Measurements from ENCODE around the gene FRS3.

Gene FRS3

DNA sequence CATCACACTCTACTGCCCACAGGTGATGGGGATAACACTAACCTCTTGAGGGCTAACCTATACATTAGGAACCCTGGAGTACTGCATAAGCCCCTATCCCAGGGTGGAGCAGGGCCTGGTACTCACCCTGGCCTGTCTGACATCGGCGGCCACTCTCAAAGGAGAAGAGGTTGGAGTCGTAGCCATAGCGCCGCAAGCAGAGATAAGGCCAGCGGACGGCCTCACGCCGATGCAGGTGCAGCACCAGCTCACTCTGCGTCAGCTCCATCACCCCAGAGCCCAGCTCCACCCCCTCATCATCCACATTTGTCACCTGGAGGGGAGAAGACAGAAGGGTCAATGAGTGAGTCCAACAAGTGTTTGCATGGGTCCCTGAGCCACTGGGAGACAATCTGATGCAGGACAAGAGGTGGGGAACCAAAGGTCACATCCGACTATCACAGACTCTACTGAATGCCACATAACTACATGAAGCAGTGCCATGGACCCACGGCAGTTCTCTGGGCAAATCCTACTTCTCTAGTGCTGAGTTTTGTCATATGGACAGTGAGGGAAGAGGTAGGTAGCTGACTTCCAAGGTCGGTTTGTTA, 4.3 kb downstream of the FRS3 start:
- no peak for DNase-seq (ENCODE audit: extremely low spot score)
- ChIA-PET CTCF (interaction anchor here (1.0 to 1.8 kb wide), 4 partner anchors 9 to 71 kb away, joined by 3 to 6 read pairs (median 4); no protein-coding TSS in a partner anchor), POLR2A (interaction anchor here (0.9 kb wide), 1 partner anchor 12 kb away, joined by 4 read pairs; the partner anchor contains the start of gene TOMM6)
- no peak for TF ChIP-seq FOXA1 (IDR thresholded peaks at IDR 0.05)
- no peak for TF ChIP-seq NFRKB (IDR thresholded peaks at IDR 0.05)
- no peak for TF ChIP-seq SP1 (IDR thresholded peaks at IDR 0.05)
- no peak for TF ChIP-seq ELF4 (IDR thresholded peaks at IDR 0.05)
- no peak for TF ChIP-seq SUZ12 (IDR thresholded peaks at IDR 0.05)
- TF ChIP-seq FOXK2 (IDR thresholded peaks at IDR 0.05) = no peak
- TF ChIP-seq HDGF (IDR thresholded peaks at IDR 0.05; ENCODE audit: borderline replicate concordance) = no peak
- no peak for TF ChIP-seq L3MBTL2 (conservative IDR thresholded peaks at IDR 0.05)
- no peak for TF ChIP-seq BHLHE40 (IDR thresholded peaks at IDR 0.05; ENCODE audit: borderline replicate concordance)
- TF ChIP-seq ARNT (IDR thresholded peaks at IDR 0.05) = no peak
- no peak for TF ChIP-seq TARDBP (IDR thresholded peaks at IDR 0.05)
- no peak for TF ChIP-seq FOXM1 (IDR thresholded peaks at IDR 0.05; ENCODE audit: borderline replicate concordance)
- TF ChIP-seq PKNOX1 (IDR thresholded peaks at IDR 0.05) = no peak
- no peak for TF ChIP-seq LEF1 (IDR thresholded peaks at IDR 0.05; ENCODE audit: borderline replicate concordance)
- no peak for TF ChIP-seq CTBP1 (IDR thresholded peaks at IDR 0.05; ENCODE audit: borderline replicate concordance)

DNA sequence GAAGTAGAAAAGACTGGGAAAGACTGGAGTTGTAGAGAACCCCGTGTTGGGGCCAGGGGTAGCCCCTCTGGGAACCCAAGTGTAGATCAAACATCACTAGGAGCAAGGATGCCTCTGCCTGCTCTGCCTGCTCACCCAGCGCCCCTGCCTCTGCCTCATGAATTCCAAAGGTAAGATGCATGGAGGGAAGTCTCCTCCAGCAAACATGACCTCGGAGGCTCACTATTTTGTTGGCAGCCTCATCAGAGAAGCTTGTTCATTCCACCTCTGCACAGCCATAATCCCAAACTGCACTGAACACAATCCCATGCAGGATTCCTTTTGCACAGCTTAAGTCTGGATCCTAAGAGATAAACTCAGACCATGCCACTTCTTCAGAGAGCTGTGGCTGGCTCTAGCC, 4.9 kb downstream of the FRS3 start:
- DNase-seq (ENCODE audit: extremely low spot score) = no peak
- TF ChIP-seq ARNT (IDR thresholded peaks at IDR 0.05) (no peak), TARDBP (IDR thresholded peaks at IDR 0.05) (no peak), PKNOX1 (IDR thresholded peaks at IDR 0.05) (no peak), L3MBTL2 (conservative IDR thresholded peaks at IDR 0.05) (no peak), FOXA1 (IDR thresholded peaks at IDR 0.05) (no peak), FOXM1 (IDR thresholded peaks at IDR 0.05; ENCODE audit: borderline replicate concordance) (no peak), SP1 (IDR thresholded peaks at IDR 0.05) (no peak), NFRKB (IDR thresholded peaks at IDR 0.05) (no peak), LEF1 (IDR thresholded peaks at IDR 0.05; ENCODE audit: borderline replicate concordance) (no peak)
- ChIA-PET CTCF (interaction anchor here (1.5 to 1.8 kb wide), 2 partner anchors 8 to 70 kb away, joined by 5 to 6 read pairs; no protein-coding TSS in a partner anchor), POLR2A (no interaction called here)

GRCh38 chr6:41771058-41771983, 8.4 kb downstream of the FRS3 start:
- POLR2A ChIA-PET = no interaction called here
- TF ChIP-seq SP1 (IDR thresholded peaks at IDR 0.05) (no peak), HDGF (IDR thresholded peaks at IDR 0.05; ENCODE audit: borderline replicate concordance) (no peak), FOXM1 (IDR thresholded peaks at IDR 0.05; ENCODE audit: borderline replicate concordance) (no peak), L3MBTL2 (conservative IDR thresholded peaks at IDR 0.05) (no peak), CTBP1 (IDR thresholded peaks at IDR 0.05; ENCODE audit: borderline replicate concordance) (no peak), ARNT (IDR thresholded peaks at IDR 0.05) (no peak), TARDBP (IDR thresholded peaks at IDR 0.05) (no peak), FOXK2 (IDR thresholded peaks at IDR 0.05) (no peak), LEF1 (IDR thresholded peaks at IDR 0.05; ENCODE audit: borderline replicate concordance) (no peak), ZNF384 (IDR thresholded peaks at IDR 0.05) (no peak), SUZ12 (IDR thresholded peaks at IDR 0.05) (no peak), FOXA1 (IDR thresholded peaks at IDR 0.05) (no peak), ELF4 (IDR thresholded peaks at IDR 0.05) (no peak), BHLHE40 (IDR thresholded peaks at IDR 0.05; ENCODE audit: borderline replicate concordance) (no peak), NFRKB (IDR thresholded peaks at IDR 0.05) (no peak), PKNOX1 (IDR thresholded peaks at IDR 0.05) (no peak)
- DNase-seq (ENCODE audit: extremely low spot score) = no peak
- CTCF ChIA-PET = interaction anchor here (1.1 kb wide), 1 partner anchor 66 kb away, joined by 3 read pairs; no protein-coding TSS in a partner anchor

DNA sequence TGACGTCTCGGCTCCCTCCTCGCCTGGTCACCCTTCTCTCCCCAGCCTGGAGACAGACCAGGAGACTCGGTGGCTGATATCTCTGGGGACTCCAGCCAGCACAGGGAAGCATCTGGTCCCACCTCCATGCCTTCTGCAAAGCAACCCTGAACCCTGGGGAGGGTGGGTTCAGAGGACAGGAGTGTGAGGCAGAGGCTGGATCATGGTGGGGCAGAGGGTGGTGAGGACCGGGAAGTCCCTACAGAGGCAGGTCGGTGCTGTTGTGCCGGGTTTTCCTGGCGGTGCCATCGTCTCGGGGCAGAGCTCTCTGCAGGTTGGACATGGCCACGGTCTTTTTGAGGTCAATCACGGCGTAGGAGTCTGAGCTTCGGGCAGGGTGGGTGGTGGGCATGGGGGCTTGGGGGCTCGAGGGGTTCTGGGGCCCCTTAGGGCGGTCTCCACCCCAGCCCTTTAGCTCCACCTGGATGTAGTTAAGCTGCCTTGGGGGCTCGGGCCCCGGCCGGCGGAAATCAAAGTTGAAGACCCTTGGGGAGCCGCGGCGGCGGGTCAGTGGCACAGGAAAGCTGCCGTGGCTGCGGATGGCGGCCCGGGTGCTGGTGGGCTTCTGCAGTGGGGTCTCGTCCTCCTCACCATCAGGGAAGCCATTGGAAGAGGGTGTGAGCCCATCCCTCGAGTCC, 9.2 kb downstream of the FRS3 start:
- DNase-seq (ENCODE audit: extremely low spot score) = no peak
- ChIA-PET CTCF (no interaction called here), POLR2A (no interaction called here)
- TF ChIP-seq LEF1 (IDR thresholded peaks at IDR 0.05; ENCODE audit: borderline replicate concordance) (no peak), FOXM1 (IDR thresholded peaks at IDR 0.05; ENCODE audit: borderline replicate concordance) (no peak), ELF4 (IDR thresholded peaks at IDR 0.05) (no peak), FOXA1 (IDR thresholded peaks at IDR 0.05) (no peak), PKNOX1 (IDR thresholded peaks at IDR 0.05) (no peak), L3MBTL2 (conservative IDR thresholded peaks at IDR 0.05) (no peak), SP1 (IDR thresholded peaks at IDR 0.05) (no peak)
